NCI-H146 treated with DMSO at 0.1 percent for 48 hours (cell line): ENCODE data around the gene TNS3.
A peak's percentile ranks its signal among the peaks of the same experiment; 100 is the strongest.

Experiments
- DNase-seq: peaks from one replicate; lab custom pipeline; 2025; ENCODE audit not compliant: unreplicated experiment; lab: John Stamatoyannopoulos, UW

The TNS3 gene

GRCh38 chr7:47433564-47433895 lies 148.4 kb downstream of the TNS3 start:
- DNase-seq, result no peak

- DNase-seq, result no peak
Measured at GRCh38 chr7:47432671-47433563, 149.0 kb downstream of the TNS3 start.

- DNase-seq, result no peak
Measured at GRCh38 chr7:47430422-47430821, 151.5 kb downstream of the TNS3 start.

- peak; percentile 35 for DNase-seq
Measured at GRCh38 chr7:47428768-47429472, 153.0 kb downstream of the TNS3 start.

GRCh38 chr7:47428052-47428767 lies 153.7 kb downstream of the TNS3 start:
- DNase-seq, result peak; percentile 88

GRCh38 chr7:47427051-47427643 lies 154.8 kb downstream of the TNS3 start:
- no peak for DNase-seq

- no peak for DNase-seq
Measured at GRCh38 chr7:47424523-47424922, 157.4 kb downstream of the TNS3 start.

- DNase-seq, result no peak
Measured at GRCh38 chr7:47423196-47423595, 158.7 kb downstream of the TNS3 start.

- DNase-seq, result no peak
Measured at GRCh38 chr7:47422611-47423010, 159.3 kb downstream of the TNS3 start.

- no peak for DNase-seq
Measured at GRCh38 chr7:47421456-47421855, 160.5 kb downstream of the TNS3 start.

- DNase-seq, result no peak
Measured at GRCh38 chr7:47420122-47420780, 161.7 kb downstream of the TNS3 start.

GRCh38 chr7:47419471-47419870 lies 162.4 kb downstream of the TNS3 start:
- no peak for DNase-seq

- no peak for DNase-seq
Measured at GRCh38 chr7:47418601-47419309, 163.2 kb downstream of the TNS3 start.

- no peak for DNase-seq
Measured at GRCh38 chr7:47416492-47417480, 165.1 kb downstream of the TNS3 start.

GRCh38 chr7:47415318-47416212 lies 166.3 kb downstream of the TNS3 start:
- DNase-seq, result no peak

GRCh38 chr7:47414342-47415317 lies 167.3 kb downstream of the TNS3 start:
- DNase-seq, result no peak
